Measurements from ENCODE around the gene GCK.

The GCK gene

DNA sequence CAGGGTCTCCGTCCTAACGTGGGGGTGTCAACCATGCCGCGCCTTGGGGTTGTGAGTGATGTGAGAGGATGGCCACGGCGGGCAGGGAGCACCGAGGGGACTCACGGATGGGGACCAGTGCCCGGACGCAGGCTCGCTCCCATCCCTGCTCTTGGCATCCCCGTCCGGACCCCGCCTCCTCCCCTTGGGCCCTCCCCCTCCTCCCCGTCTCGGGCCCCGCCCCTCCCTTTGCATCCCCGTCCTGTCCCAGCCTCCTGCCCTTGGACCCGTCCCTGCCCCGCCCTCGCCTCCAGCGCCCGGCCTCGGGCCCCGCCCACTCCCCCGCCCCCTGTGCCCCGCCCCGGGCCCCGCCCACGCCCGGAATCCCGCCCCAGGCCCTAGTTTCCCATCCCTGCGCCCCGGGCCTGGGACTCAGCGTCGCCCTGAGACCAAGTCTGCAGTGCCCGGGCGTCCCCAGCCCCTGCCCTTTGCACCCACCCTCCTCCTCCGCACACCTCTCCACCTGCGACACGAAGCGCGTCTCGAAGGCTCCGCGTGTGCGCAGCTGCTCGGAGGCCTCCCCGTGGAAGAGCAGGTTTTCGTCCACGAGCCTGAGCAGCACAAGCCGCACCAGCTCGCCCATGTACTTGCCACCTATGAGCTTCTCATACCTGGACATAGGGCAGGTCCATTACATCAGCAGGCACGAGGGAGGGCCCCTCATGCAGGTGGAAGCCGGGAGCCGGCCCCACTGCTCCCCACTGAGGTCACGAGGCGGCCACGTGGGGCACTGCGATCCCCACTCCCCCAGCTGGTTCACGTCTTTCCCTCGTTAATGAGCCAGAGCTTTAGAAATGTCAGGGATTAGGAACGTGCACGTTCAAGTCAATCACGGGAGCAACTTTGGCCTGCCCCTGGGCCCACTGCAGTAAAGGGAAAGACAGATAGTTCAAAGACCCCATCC, 43.0 kb downstream of the GCK start:
- DNase-seq: peak; percentile 95
- Histone ChIP-seq H3K36me3 (no peaks in the 10 kb centered on the region), H3K4me1 (peaks cover 7% of the 10 kb centered on the region), H3K27me3 (no peaks in the 10 kb centered on the region), H3K4me3 (ENCODE audit: low read depth, low read length) (peak overlapping the region; percentile 64), H3K9me3 (no peaks in the 10 kb centered on the region)
- TF ChIP-seq, protein P1, sequence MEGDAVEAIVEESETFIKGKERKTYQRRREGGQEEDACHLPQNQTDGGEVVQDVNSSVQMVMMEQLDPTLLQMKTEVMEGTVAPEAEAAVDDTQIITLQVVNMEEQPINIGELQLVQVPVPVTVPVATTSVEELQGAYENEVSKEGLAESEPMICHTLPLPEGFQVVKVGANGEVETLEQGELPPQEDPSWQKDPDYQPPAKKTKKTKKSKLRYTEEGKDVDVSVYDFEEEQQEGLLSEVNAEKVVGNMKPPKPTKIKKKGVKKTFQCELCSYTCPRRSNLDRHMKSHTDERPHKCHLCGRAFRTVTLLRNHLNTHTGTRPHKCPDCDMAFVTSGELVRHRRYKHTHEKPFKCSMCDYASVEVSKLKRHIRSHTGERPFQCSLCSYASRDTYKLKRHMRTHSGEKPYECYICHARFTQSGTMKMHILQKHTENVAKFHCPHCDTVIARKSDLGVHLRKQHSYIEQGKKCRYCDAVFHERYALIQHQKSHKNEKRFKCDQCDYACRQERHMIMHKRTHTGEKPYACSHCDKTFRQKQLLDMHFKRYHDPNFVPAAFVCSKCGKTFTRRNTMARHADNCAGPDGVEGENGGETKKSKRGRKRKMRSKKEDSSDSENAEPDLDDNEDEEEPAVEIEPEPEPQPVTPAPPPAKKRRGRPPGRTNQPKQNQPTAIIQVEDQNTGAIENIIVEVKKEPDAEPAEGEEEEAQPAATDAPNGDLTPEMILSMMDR (IDR thresholded peaks at IDR 0.05; ENCODE audit: low read depth, low read length): no peak

DNA sequence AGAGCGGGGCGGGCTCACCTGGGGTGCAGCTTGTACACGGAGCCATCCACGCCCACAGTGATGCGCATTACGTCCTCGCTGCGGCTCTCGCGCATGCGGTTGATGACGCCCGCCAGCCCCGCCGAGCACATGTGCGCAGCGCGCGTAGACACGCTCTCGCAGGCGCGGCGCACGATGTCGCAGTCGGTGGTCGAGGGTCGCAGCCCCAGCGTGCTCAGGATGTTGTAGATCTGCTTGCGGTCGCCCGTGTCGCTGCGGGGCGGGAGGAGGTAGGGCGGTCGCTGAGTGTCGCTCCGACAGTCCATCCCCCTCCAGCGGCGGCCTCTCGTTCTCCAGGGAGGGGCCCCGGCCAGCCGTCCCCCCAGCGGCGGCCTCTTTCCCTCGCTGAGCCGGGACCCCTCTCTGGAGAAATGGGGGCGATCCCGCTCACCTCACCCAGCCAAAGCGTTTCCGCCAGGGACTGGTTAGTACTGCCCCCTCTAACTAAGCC, 43.7 kb downstream of the GCK start:
- H3K9me3 ChIP-seq: no peaks in the 10 kb centered on the region
- DNase-seq: no peak
- peaks cover 7% of the 10 kb centered on the region for H3K4me1 ChIP-seq
- TF ChIP-seq, protein P1 (IDR thresholded peaks at IDR 0.05; ENCODE audit: low read depth, low read length): no peak
- H3K27me3 ChIP-seq: no peaks in the 10 kb centered on the region
- peak overlapping the region; percentile 64 for H3K4me3 ChIP-seq (ENCODE audit: low read depth, low read length)
- no peaks in the 10 kb centered on the region for H3K36me3 ChIP-seq

GRCh38 chr7:44144968-44145478, 44.2 kb downstream of the GCK start:
- H3K4me3 ChIP-seq (ENCODE audit: low read depth, low read length): no peak overlapping the region; the same call in 1 of the 2 replicates
- H3K4me1 ChIP-seq: peaks cover 7% of the 10 kb centered on the region
- no peaks in the 10 kb centered on the region for H3K9me3 ChIP-seq
- no peaks in the 10 kb centered on the region for H3K36me3 ChIP-seq
- H3K27me3 ChIP-seq: no peaks in the 10 kb centered on the region
- TF ChIP-seq, protein P1 (IDR thresholded peaks at IDR 0.05; ENCODE audit: low read depth, low read length): no peak
- no peak for DNase-seq

DNA sequence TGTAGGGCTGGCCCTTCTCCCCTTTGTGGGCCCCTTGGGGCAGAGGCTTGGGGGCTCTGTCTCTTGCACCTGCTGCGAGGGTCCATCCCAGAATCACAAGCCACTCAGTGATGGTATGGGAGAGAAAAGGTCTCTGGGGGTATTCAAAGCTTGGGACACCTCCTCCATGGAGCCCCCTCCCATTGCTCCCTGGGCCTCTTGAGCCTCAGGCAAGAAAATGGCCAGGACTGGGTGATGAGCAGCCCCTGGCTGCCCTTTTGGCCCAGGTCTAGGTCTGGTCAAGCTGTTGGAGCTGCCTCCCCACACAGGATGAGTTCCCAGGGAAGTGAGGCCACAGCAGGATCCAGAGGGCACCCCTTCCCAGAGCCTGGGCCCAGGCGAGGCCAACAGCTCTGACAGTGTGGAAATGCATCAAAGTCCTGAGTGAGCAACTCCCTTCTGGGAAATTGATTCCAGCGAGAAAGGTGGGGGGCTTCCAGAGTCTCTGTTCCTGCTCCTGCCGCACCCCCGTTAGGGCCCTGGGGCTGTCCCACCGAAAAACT, 44.7 kb downstream of the GCK start:
- Histone ChIP-seq H3K4me3 (ENCODE audit: low read depth, low read length) (no peak overlapping the region), H3K4me1 (peaks cover 7% of the 10 kb centered on the region), H3K27me3 (no peaks in the 10 kb centered on the region), H3K36me3 (no peaks in the 10 kb centered on the region), H3K9me3 (no peaks in the 10 kb centered on the region)
- TF ChIP-seq, protein P1 (IDR thresholded peaks at IDR 0.05; ENCODE audit: low read depth, low read length): no peak
- DNase-seq: no peak

DNA sequence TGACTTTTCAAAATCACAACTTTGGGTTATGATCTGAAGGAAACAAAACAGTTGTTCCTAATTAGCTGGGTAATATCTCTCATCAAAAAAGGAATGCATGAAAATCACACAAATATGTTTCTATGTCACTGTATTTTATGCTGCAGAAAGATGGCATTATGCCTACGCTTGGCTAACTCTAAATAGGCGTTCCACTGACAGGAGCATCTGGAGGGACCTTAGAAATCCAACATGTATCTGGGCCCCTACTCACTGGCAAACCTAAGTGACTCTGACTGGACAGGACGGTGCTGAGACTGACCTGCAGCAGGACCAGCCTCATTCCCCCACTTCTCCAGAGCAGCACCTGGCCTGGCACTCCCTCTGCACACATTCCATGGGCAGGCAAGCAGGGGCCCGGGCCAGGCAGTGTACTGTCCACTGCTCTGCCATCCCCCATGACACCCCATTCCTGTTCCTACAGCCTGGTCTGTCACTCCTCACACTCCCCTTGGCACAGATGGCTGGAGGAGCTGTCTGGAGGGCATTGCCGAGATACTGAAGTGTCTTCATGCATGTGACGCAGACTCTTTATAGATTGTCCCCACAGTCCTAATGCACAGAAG, 45.5 kb downstream of the GCK start:
- Histone ChIP-seq H3K4me1 (peaks cover 7% of the 10 kb centered on the region), H3K9me3 (no peaks in the 10 kb centered on the region), H3K27me3 (no peaks in the 10 kb centered on the region), H3K4me3 (ENCODE audit: low read depth, low read length) (no peak overlapping the region), H3K36me3 (no peaks in the 10 kb centered on the region)
- no peak for DNase-seq
- TF ChIP-seq, protein P1 (IDR thresholded peaks at IDR 0.05; ENCODE audit: low read depth, low read length): no peak

Data from BE2C (cell line).